HT-29 (cell line): ENCODE results near the gene RPL18A. TPM values are rescaled to one million over a fixed set of nuclear protein-coding genes. Genes with fewer than 3 reads are reported as not detected.

Experiments used
- DNase-seq: peaks from one replicate; pipeline ENCODE4 v3.0.0-alpha.2; 2015; ENCODE audit warnings: low spot score
- small RNA-seq: library from RNA; depleted of rRNA; stranded (forward); fragments of <200 nt; gene quantifications from one replicate; pipeline ENCODE3, GENCODE V24; 2014
- total RNA-seq: library from RNA; depleted of rRNA; stranded (reverse); fragments of >200 nt; shearing (Covaris generic); gene quantifications from 2 replicates; pipeline ENCODE4 v1.2.3, GENCODE V29; 2014; rRNA removed

Gene RPL18A
- total RNA-seq, 1 experiment from 2014 or later: 2,120 TPM

DNA sequence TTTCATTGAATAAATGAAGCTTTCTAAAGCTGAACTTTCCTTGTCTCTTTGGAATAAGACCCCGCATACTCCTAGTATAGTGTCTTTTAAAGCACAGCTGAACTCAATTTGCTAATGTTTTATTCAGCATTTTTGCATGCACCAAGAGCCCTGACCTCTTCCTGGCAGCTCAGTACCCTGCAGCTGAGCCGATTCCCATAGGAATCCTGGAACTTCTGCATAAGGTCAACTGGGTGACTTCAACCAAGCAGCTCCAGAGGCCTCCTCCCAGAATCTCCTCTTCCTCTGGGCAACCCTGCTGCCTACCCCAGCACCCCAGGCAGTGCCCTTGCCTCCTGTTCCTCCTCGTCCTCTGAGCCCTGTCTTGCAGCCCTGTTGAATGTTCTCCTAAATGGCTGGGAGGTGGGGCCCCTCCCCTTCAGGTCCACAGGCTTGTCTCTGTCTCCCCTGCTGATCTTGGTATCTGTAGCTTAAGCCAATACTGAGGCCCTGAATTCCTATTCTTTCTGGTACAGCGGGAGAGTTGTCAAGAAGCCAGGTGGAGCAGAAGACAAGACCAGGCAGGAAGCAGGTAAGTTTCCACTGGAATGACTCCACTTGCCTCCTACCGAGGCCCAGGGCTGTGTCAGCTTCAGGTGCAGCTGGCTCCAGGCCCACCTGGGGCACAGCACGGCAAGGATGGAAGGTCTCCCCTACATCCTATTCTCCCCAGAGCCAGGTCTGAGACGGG is 49.5 kb downstream of the RPL18A start:
- DNase-seq: no peak

DNA sequence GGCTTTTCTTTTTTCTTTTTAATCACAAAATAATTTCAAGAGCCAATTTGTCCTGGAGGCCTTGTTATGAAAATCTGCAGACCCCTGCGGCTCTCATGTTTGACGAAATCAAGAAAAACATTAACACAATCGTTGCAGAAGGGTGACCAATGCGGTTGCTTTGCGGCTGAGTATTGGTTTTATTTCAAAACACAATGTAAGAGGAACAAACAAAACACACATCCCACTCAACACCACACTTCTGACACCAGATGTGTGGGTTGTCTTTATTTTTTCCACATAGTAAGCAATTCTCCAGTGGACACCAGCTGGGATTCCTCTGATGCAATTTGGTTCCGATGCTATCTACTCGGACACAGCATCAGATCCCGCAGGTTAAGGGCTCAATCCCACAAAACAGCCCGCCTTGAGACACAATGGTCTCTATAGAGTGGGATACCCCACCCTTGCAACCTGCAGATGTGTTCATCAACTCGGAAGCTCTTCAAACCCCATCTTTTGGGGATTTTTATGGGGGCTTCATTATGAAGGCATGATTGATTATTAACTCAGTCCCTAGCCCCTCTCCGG is 51.2 kb downstream of the RPL18A start:
- DNase-seq: no peak

Small RNA genes within 50 kb of the gene (small RNA-seq; reads per million reads assigned to genes)
- not detected for gene SNORA68

Other genes starting within 250 kb of the RPL18A start
- 0.03 and 0.05 TPM in 2 replicates for gene UNC13A, start 171.6 kb upstream of the RPL18A start, total RNA-seq
- 21.8 and 21.9 TPM in 2 replicates for gene MAP1S, start 140.4 kb upstream of the RPL18A start, total RNA-seq
- gene FCHO1, start 108.4 kb upstream of the RPL18A start, total RNA-seq: 0.42 and 1.2 TPM in 2 replicates
- 44.3 and 49.6 TPM in 2 replicates for gene B3GNT3, start 64.8 kb upstream of the RPL18A start, total RNA-seq
- not detected in 2 replicates for gene INSL3, start 38.4 kb upstream of the RPL18A start, total RNA-seq
- 0.23 and 0.31 TPM in 2 replicates for gene JAK3, start 11.9 kb upstream of the RPL18A start, total RNA-seq
- gene SLC5A5, start 12.0 kb downstream of the RPL18A start, total RNA-seq: not detected in 2 replicates
- gene CCDC124, start 73.1 kb downstream of the RPL18A start, total RNA-seq: 77.2 and 85.3 TPM in 2 replicates
- gene KCNN1, start 107.2 kb downstream of the RPL18A start, total RNA-seq: 0.13 and 0.28 TPM in 2 replicates
- gene ARRDC2, start 148.3 kb downstream of the RPL18A start, total RNA-seq: 39.1 and 40.5 TPM in 2 replicates
- gene IL12RB1, start 227.0 kb downstream of the RPL18A start, total RNA-seq: not detected in 2 replicates
- 8.6 and 13.8 TPM in 2 replicates for gene MAST3, start 237.9 kb downstream of the RPL18A start, total RNA-seq